ENCODE data around the gene ADAP1.

GRCh38 chr7:891805-892204, 62.7 kb downstream of the ADAP1 start:
- TF ChIP-seq, protein P1, sequence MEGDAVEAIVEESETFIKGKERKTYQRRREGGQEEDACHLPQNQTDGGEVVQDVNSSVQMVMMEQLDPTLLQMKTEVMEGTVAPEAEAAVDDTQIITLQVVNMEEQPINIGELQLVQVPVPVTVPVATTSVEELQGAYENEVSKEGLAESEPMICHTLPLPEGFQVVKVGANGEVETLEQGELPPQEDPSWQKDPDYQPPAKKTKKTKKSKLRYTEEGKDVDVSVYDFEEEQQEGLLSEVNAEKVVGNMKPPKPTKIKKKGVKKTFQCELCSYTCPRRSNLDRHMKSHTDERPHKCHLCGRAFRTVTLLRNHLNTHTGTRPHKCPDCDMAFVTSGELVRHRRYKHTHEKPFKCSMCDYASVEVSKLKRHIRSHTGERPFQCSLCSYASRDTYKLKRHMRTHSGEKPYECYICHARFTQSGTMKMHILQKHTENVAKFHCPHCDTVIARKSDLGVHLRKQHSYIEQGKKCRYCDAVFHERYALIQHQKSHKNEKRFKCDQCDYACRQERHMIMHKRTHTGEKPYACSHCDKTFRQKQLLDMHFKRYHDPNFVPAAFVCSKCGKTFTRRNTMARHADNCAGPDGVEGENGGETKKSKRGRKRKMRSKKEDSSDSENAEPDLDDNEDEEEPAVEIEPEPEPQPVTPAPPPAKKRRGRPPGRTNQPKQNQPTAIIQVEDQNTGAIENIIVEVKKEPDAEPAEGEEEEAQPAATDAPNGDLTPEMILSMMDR (conservative IDR thresholded peaks at IDR 0.05; ENCODE audit: low read depth, low read length), result no peak
- no peak for TF ChIP-seq EZH2 (IDR thresholded peaks at IDR 0.05; ENCODE audit: low read length, unreplicated experiment)

Data from PC-3 (cell line).